HEK293T (cell line): ENCODE results near the gene SOCS6.

Source experiments
- CTCF ChIA-PET: fragments of 350-600 bp; formaldehyde crosslinking; extraction: SDS; loops from one replicate; lab custom pipeline; 2021; ENCODE audit warnings: antibody characterized with exemption, inconsistent platforms; lab: Yijun Ruan, JAX
- POLR2A ChIA-PET: fragments of 350-600 bp; formaldehyde crosslinking; extraction: SDS; loops from one replicate; lab custom pipeline; 2020; ENCODE audit warnings: antibody characterized with exemption, inconsistent platforms; lab: Yijun Ruan, JAX
- DNase-seq: peaks from one replicate; pipeline ENCODE4 v3.0.0; 2012; ENCODE audit warnings: mixed read lengths; ENCODE audit errors: extremely low spot score
- ARNT ChIP-seq: fragments of 450-650 bp; IDR thresholded peaks from 2 replicates; pipeline ENCODE4 v1.6.1; 2017; ENCODE audit warnings: mild to moderate bottlenecking
- BHLHE40 ChIP-seq: fragments of 450-650 bp; IDR thresholded peaks from 2 replicates; pipeline ENCODE4 v1.6.1; 2016; ENCODE audit warnings: mild to moderate bottlenecking, moderate library complexity, borderline replicate concordance
- CTBP1 ChIP-seq: fragments of 450-650 bp; IDR thresholded peaks from 2 replicates; pipeline ENCODE4 v1.6.1; 2016; ENCODE audit warnings: borderline replicate concordance
- ELF4 ChIP-seq: fragments of 450-650 bp; IDR thresholded peaks from 2 replicates; pipeline ENCODE4 v1.6.1; 2017; ENCODE audit warnings: antibody characterized with exemption
- FOXA1 ChIP-seq: fragments of 450-650 bp; IDR thresholded peaks from 2 replicates; pipeline ENCODE4 v1.6.1; 2016; ENCODE audit warnings: mild to moderate bottlenecking
- FOXK2 ChIP-seq: fragments of 450-650 bp; IDR thresholded peaks from 2 replicates; pipeline ENCODE4 v1.6.1; 2016; ENCODE audit warnings: mild to moderate bottlenecking
- FOXM1 ChIP-seq: fragments of 450-650 bp; IDR thresholded peaks from 2 replicates; pipeline ENCODE4 v1.6.1; 2017; ENCODE audit warnings: mild to moderate bottlenecking, borderline replicate concordance
- HDGF ChIP-seq: fragments of 450-650 bp; IDR thresholded peaks from 2 replicates; pipeline ENCODE4 v1.6.1; 2017; ENCODE audit warnings: antibody characterized with exemption, borderline replicate concordance
- L3MBTL2 ChIP-seq: fragments of 450-650 bp; conservative IDR thresholded peaks from 2 replicates; pipeline ENCODE4 v1.6.1; 2016; ENCODE audit warnings: mild to moderate bottlenecking
- LEF1 ChIP-seq: fragments of 450-650 bp; IDR thresholded peaks from 2 replicates; pipeline ENCODE4 v1.6.1; 2017; ENCODE audit warnings: mild to moderate bottlenecking, borderline replicate concordance
- NFRKB ChIP-seq: fragments of 450-650 bp; IDR thresholded peaks from 2 replicates; pipeline ENCODE4 v1.6.1; 2016; ENCODE audit warnings: mild to moderate bottlenecking, moderate library complexity
- PKNOX1 ChIP-seq: fragments of 450-650 bp; IDR thresholded peaks from 2 replicates; pipeline ENCODE4 v1.6.1; 2016
- SP1 ChIP-seq: fragments of 450-650 bp; IDR thresholded peaks from 2 replicates; pipeline ENCODE4 v1.6.1; 2017
- SUZ12 ChIP-seq: fragments of 450-650 bp; IDR thresholded peaks from 2 replicates; pipeline ENCODE4 v1.6.1; 2016; ENCODE audit warnings: mild to moderate bottlenecking
- TARDBP ChIP-seq: fragments of 450-650 bp; IDR thresholded peaks from 2 replicates; pipeline ENCODE4 v1.6.1; 2016
- ZNF384 ChIP-seq: fragments of 450-650 bp; IDR thresholded peaks from 2 replicates; pipeline ENCODE4 v1.6.1; 2016

SOCS6 gene

GRCh38 chr18:70331456-70332097 is 42.7 kb downstream of the SOCS6 start:
- no peak for DNase-seq
- no peak for TF ChIP-seq FOXA1
- no peak for TF ChIP-seq BHLHE40
- no peak for TF ChIP-seq LEF1
- no peak for TF ChIP-seq L3MBTL2
- TF ChIP-seq CTBP1 = no peak
- TF ChIP-seq SP1 = no peak
- no peak for TF ChIP-seq NFRKB
- TF ChIP-seq PKNOX1 = no peak
- TF ChIP-seq ARNT = no peak
- no peak for TF ChIP-seq ZNF384
- TF ChIP-seq FOXM1 = no peak
- no peak for TF ChIP-seq ELF4
- ChIA-PET CTCF (no interaction called here), POLR2A (no interaction called here)

GRCh38 chr18:70332694-70333093 is 43.8 kb downstream of the SOCS6 start:
- no peak for DNase-seq
- CTCF ChIA-PET = no interaction called here
- POLR2A ChIA-PET = no interaction called here
- TF ChIP-seq PKNOX1 = no peak
- no peak for TF ChIP-seq FOXA1
- no peak for TF ChIP-seq SUZ12
- TF ChIP-seq TARDBP = no peak
- TF ChIP-seq NFRKB = no peak
- no peak for TF ChIP-seq ELF4
- no peak for TF ChIP-seq CTBP1
- no peak for TF ChIP-seq BHLHE40
- TF ChIP-seq HDGF = no peak
- no peak for TF ChIP-seq SP1
- no peak for TF ChIP-seq FOXM1
- TF ChIP-seq L3MBTL2 = no peak
- TF ChIP-seq ARNT = no peak
- TF ChIP-seq FOXK2 = no peak
- TF ChIP-seq LEF1 = no peak

GRCh38 chr18:70333316-70333715 is 44.5 kb downstream of the SOCS6 start:
- CTCF ChIA-PET = no interaction called here
- POLR2A ChIA-PET = no interaction called here
- DNase-seq = no peak
- TF ChIP-seq FOXA1 (no peak), TARDBP (no peak), SUZ12 (no peak), ELF4 (no peak)

- CTCF ChIA-PET = no interaction called here
- DNase-seq = no peak
- POLR2A ChIA-PET = no interaction called here
- TF ChIP-seq ARNT (no peak), FOXA1 (no peak), FOXK2 (no peak), PKNOX1 (no peak), ZNF384 (no peak)
Observed at GRCh38 chr18:70333757-70334156, 44.9 kb downstream of the SOCS6 start.

- TF ChIP-seq ARNT = no peak
- DNase-seq = no peak
- POLR2A ChIA-PET = no interaction called here
- CTCF ChIA-PET = no interaction called here
Observed at GRCh38 chr18:70334264-70334663, 45.4 kb downstream of the SOCS6 start.

GRCh38 chr18:70334728-70335329 is 46.0 kb downstream of the SOCS6 start:
- CTCF ChIA-PET = no interaction called here
- POLR2A ChIA-PET = no interaction called here
- no peak for TF ChIP-seq ARNT
- TF ChIP-seq SP1 = no peak
- TF ChIP-seq BHLHE40 = no peak
- TF ChIP-seq ELF4 = no peak
- TF ChIP-seq FOXK2 = no peak
- no peak for TF ChIP-seq TARDBP
- TF ChIP-seq ZNF384 = no peak
- DNase-seq = no peak

GRCh38 chr18:70335892-70336726 is 47.3 kb downstream of the SOCS6 start:
- no peak for TF ChIP-seq SUZ12
- no peak for TF ChIP-seq LEF1
- TF ChIP-seq HDGF = no peak
- TF ChIP-seq NFRKB = no peak
- TF ChIP-seq ARNT = no peak
- CTCF ChIA-PET = no interaction called here
- POLR2A ChIA-PET = no interaction called here
- no peak for DNase-seq
